ENCODE measurements around the gene OR8G5.
"Not testable (repeated sequence)": the region's sequence is repeated elsewhere in the genome, so short reads cannot be mapped to it uniquely, and the experiment has no call there.

DNA sequence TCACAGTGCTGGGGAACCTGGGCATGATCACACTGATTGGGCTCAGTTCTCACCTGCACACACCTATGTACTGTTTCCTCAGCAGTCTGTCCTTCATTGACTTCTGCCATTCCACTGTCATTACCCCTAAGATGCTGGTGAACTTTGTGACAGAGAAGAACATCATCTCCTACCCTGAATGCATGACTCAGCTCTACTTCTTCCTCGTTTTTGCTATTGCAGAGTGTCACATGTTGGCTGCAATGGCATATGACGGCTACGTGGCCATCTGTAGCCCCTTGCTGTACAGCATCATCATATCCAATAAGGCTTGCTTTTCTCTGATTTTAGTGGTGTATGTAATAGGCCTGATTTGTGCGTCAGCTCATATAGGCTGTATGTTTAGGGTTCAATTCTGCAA, 8.9 kb downstream of the OR8G5 start:
- TF ChIP-seq POLR2A, POLR2AphosphoS5, EP300 (IDR thresholded peaks at IDR 0.05): not testable (repeated sequence)
- TF ChIP-seq, protein P1, sequence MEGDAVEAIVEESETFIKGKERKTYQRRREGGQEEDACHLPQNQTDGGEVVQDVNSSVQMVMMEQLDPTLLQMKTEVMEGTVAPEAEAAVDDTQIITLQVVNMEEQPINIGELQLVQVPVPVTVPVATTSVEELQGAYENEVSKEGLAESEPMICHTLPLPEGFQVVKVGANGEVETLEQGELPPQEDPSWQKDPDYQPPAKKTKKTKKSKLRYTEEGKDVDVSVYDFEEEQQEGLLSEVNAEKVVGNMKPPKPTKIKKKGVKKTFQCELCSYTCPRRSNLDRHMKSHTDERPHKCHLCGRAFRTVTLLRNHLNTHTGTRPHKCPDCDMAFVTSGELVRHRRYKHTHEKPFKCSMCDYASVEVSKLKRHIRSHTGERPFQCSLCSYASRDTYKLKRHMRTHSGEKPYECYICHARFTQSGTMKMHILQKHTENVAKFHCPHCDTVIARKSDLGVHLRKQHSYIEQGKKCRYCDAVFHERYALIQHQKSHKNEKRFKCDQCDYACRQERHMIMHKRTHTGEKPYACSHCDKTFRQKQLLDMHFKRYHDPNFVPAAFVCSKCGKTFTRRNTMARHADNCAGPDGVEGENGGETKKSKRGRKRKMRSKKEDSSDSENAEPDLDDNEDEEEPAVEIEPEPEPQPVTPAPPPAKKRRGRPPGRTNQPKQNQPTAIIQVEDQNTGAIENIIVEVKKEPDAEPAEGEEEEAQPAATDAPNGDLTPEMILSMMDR (IDR thresholded peaks at IDR 0.05): not testable (repeated sequence)
